Measurements from ENCODE around the gene PPP6R3. TPM values are rescaled to one million over a fixed set of nuclear protein-coding genes. Genes with fewer than 3 reads are reported as not detected.
"Not testable (repeated sequence)": the region's sequence is repeated elsewhere in the genome, so short reads cannot be mapped to it uniquely, and the experiment has no call there.

PPP6R3 gene
- total RNA-seq, 2 donors from 2014 or later: 188 to 189 TPM

DNA sequence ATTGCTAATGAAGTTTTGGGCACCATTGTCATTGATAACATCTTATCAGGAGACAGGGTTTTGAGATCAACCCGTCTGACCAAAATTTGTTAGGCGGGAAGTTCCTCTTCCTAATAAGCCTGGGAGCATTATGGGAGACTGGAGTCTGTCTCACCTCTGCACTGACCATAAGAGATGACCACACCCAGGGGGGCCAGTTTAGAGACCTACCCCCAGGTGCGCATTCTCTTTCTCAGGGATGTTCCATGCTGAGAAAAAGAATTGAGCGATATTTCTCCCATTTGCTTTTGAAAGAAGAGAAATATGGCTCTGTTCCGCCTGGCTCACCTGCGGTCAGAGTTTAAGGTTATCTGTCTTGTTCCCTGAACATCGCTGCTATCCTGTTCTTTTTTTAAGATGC lies 80.0 kb downstream of the PPP6R3 start:
- H3K27ac Mint-ChIP-seq: peak overlapping the region; percentile 45 to 70

DNA sequence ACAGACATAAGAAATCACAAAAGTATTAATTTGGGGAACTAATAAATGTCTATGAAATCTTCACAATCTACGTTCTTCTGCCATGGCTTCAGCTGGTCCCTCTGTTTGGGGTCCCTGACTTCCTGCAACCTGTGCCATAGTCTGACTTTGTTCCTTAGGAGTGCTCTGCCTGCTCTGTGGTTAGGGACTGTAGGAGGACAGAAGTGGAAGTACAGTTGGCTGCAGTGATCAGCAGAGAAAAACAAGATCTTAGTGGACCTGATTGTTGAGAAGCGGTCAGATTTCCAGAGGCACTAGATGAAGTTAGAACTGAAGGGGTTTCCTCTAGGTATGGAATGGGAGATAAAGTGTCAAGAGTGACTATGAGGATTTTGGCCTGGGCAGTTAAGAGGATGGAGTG lies 80.6 kb downstream of the PPP6R3 start:
- DNase-seq (ENCODE audit: low spot score) (no peak), ATAC-seq (no peak)
- no peaks in the 10 kb centered on the region for H3K27me3 Mint-ChIP-seq
- H3K4me3 Mint-ChIP-seq: no peak overlapping the region
- H3K36me3 Mint-ChIP-seq: peaks cover 31% of the 10 kb centered on the region
- H3K27ac Mint-ChIP-seq: peak overlapping the region; percentile 33 to 45
- no peaks in the 10 kb centered on the region for H3K9me3 Mint-ChIP-seq
- peaks cover 52 to 62% of the 10 kb centered on the region in 2 donors for H3K4me1 Mint-ChIP-seq (ENCODE audit: low read depth in 2 of 2)

More for the DNA sequence above, 80.0 kb downstream of the PPP6R3 start:
- DNase-seq (ENCODE audit: low spot score); H3K4me3 Mint-ChIP-seq; ATAC-seq; H3K27me3 Mint-ChIP-seq; H3K9me3 Mint-ChIP-seq: not testable (repeated sequence)
- Mint-ChIP-seq H3K4me1 (ENCODE audit: low read depth in 2 of 2) (peaks cover 53 to 63% of the 10 kb centered on the region in 2 donors), H3K36me3 (peaks cover 31% of the 10 kb centered on the region)

- no peaks in the 10 kb centered on the region for H3K9me3 Mint-ChIP-seq
- peak in 1 of 2 donors; percentile 32 for ATAC-seq
- no peaks in the 10 kb centered on the region for H3K27me3 Mint-ChIP-seq
- peak overlapping the region; percentile 33 to 45 for H3K27ac Mint-ChIP-seq
- no peak overlapping the region for H3K4me3 Mint-ChIP-seq
- no peak for DNase-seq (ENCODE audit: low spot score)
- peaks cover 31% of the 10 kb centered on the region for H3K36me3 Mint-ChIP-seq
- H3K4me1 Mint-ChIP-seq (ENCODE audit: low read depth in 2 of 2): peaks cover 52 to 62% of the 10 kb centered on the region in 2 donors
Observed at GRCh38 chr11:68541991-68542390, 81.4 kb downstream of the PPP6R3 start.

- DNase-seq (ENCODE audit: low spot score): no peak
- Mint-ChIP-seq H3K4me1 (ENCODE audit: low read depth in 2 of 2) (peaks cover 54 to 62% of the 10 kb centered on the region in 2 donors), H3K9me3 (no peaks in the 10 kb centered on the region), H3K27ac (no peak overlapping the region), H3K4me3 (no peak overlapping the region), H3K27me3 (no peaks in the 10 kb centered on the region), H3K36me3 (peaks cover 28% of the 10 kb centered on the region)
- no peak for ATAC-seq
Observed at GRCh38 chr11:68542617-68543016, 82.1 kb downstream of the PPP6R3 start.

DNA sequence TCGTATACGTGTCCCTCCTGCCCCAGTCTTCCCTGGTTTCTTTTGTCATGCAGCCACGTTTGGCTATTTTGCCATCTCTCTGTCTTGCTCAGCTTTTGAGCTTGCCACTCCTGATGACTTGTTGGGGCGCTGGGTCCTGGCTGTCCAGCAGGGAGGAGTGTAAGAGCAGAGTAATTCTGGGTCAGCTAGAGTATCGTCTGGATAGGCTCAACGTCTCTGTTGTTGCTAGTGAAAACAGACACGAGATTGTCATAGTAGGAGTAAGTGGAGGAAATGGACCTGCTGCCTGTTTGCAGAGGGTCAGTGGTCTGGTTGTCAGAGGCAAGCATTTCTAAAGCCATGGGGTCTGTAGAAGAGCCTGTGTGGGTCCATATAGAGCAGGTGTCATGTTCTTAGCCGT lies 83.0 kb downstream of the PPP6R3 start:
- Mint-ChIP-seq H3K9me3 (no peaks in the 10 kb centered on the region), H3K36me3 (peaks cover 32% of the 10 kb centered on the region), H3K4me1 (ENCODE audit: low read depth in 2 of 2) (peaks cover 56 to 68% of the 10 kb centered on the region in 2 donors), H3K4me3 (no peak overlapping the region), H3K27me3 (no peaks in the 10 kb centered on the region), H3K27ac (peak overlapping the region; percentile 53 to 60)
- DNase-seq (ENCODE audit: low spot score) (no peak), ATAC-seq (no peak)

- DNase-seq (ENCODE audit: low spot score): no peak
- no peak for ATAC-seq
- H3K9me3 Mint-ChIP-seq: no peaks in the 10 kb centered on the region
- H3K36me3 Mint-ChIP-seq: peaks cover 24% of the 10 kb centered on the region
- H3K27me3 Mint-ChIP-seq: no peaks in the 10 kb centered on the region
- H3K4me1 Mint-ChIP-seq (ENCODE audit: low read depth in 2 of 2): peaks cover 62 to 74% of the 10 kb centered on the region in 2 donors
- peak overlapping the region in 1 of 2 donors; percentile 53 for H3K27ac Mint-ChIP-seq
- no peak overlapping the region for H3K4me3 Mint-ChIP-seq
Observed at GRCh38 chr11:68545347-68545746, 84.8 kb downstream of the PPP6R3 start.

GRCh38 chr11:68545796-68546195 lies 85.2 kb downstream of the PPP6R3 start:
- Mint-ChIP-seq H3K27me3 (no peaks in the 10 kb centered on the region), H3K27ac (peak overlapping the region in 1 of 2 donors; percentile 95), H3K36me3 (peaks cover 28% of the 10 kb centered on the region), H3K4me3 (no peak overlapping the region), H3K9me3 (no peaks in the 10 kb centered on the region), H3K4me1 (ENCODE audit: low read depth in 2 of 2) (peaks cover 65 to 75% of the 10 kb centered on the region in 2 donors)
- DNase-seq (ENCODE audit: low spot score) (no peak), ATAC-seq (no peak)

GRCh38 chr11:68546555-68546954 lies 86.0 kb downstream of the PPP6R3 start:
- H3K27me3 Mint-ChIP-seq: no peaks in the 10 kb centered on the region
- ATAC-seq (peak in 1 of 2 donors; percentile 58), DNase-seq (ENCODE audit: low spot score) (no peak)
- H3K9me3 Mint-ChIP-seq: no peaks in the 10 kb centered on the region
- H3K36me3 Mint-ChIP-seq: peaks cover 25% of the 10 kb centered on the region
- peaks cover 63 to 71% of the 10 kb centered on the region in 2 donors for H3K4me1 Mint-ChIP-seq (ENCODE audit: low read depth in 2 of 2)
- H3K4me3 Mint-ChIP-seq: no peak overlapping the region
- H3K27ac Mint-ChIP-seq: peak overlapping the region; percentile 49 to 95

DNA sequence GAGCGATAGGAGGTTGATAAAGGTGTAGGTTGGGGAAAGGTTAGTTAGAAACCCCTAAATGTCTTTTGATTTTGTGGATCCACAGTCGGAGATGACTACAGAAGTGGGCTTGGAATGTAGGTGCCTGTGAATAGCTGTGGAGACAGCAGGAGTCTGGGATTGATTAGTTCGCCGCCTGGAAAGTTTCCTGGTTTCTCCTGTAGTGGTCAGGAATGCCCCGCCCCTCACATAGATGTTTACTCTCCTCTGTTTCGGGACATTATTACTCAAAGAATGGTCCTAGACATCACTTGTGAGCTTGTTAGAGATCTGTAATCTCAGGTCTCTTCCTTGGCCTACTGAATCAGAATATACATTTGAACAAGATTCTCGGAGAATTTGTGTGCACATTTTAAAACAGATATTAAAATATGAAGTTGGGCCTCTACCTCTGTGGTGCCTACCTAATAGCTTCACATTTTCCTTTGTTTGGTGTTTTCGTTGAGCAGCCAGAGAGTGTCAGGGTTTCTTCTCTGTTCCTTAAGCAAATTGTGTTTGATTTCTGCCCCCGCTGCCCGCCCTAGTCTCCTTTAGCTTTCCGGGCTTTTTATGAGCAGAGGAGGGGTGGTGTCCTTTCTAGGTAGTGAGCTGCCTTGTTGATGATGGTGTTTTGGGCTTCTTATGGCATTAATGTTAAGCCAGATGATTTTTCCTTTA lies 89.4 kb downstream of the PPP6R3 start:
- ATAC-seq: peak in 1 of 2 donors; percentile 29
- Mint-ChIP-seq H3K27ac (peak overlapping the region; percentile 86 to 95), H3K9me3 (no peaks in the 10 kb centered on the region), H3K4me1 (ENCODE audit: low read depth in 2 of 2) (peaks cover 65 to 68% of the 10 kb centered on the region in 2 donors), H3K27me3 (no peaks in the 10 kb centered on the region), H3K4me3 (peak overlapping the region; percentile 63), H3K36me3 (peaks cover 22% of the 10 kb centered on the region)
- no peak for DNase-seq (ENCODE audit: low spot score)

DNA sequence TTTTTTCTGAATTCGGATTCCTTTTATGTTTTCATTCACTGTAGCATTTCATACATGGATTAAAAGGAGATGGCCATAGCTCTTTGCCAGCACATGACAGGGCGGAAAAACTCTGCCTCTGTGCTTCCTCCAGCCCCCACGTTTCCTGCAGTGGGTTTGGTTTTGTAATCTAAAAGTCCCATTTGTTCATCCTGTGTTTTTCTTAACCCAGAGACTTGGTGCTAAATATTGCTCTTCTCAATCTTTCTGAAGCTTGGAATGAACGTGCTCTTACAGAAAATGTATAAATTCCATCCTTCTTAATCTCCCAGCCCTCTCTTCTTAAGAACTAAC lies 89.9 kb downstream of the PPP6R3 start:
- Mint-ChIP-seq H3K9me3 (no peaks in the 10 kb centered on the region), H3K4me1 (ENCODE audit: low read depth in 2 of 2) (peaks cover 65% of the 10 kb centered on the region in 2 donors), H3K27ac (peak overlapping the region; percentile 86 to 95), H3K4me3 (peak overlapping the region; percentile 63), H3K27me3 (no peaks in the 10 kb centered on the region), H3K36me3 (peaks cover 22% of the 10 kb centered on the region)
- no peak for DNase-seq (ENCODE audit: low spot score)
- ATAC-seq: peak in 1 of 2 donors; percentile 78

- Mint-ChIP-seq H3K36me3 (peaks cover 22% of the 10 kb centered on the region), H3K27ac (peak overlapping the region; percentile 86 to 95), H3K4me3 (no peak overlapping the region)
Observed at GRCh38 chr11:68551223-68551622, 90.7 kb downstream of the PPP6R3 start.

DNA sequence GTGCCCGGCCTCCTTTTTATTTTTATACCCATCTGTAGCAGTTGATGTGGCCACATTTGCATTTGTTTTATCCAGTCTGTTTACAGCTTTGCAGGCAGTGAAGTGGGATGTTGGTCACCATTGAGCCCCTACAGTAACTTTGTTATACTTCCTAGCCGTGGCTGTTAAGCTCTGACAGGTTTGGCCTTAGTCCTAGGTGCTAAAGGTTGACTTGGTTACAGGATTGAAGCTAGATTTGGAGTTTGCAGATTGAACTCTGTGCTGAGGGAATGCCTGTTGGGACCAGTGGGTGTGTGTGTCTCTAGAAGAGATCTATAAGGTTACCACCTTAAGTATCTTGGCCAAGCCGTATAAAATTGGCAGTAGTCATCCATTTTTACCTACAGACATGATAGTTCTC lies 91.2 kb downstream of the PPP6R3 start:
- Mint-ChIP-seq H3K4me1 (ENCODE audit: low read depth in 2 of 2) (peaks cover 56 to 59% of the 10 kb centered on the region in 2 donors), H3K27me3 (no peaks in the 10 kb centered on the region), H3K27ac (peak overlapping the region; percentile 28 to 95), H3K4me3 (no peak overlapping the region), H3K9me3 (no peaks in the 10 kb centered on the region), H3K36me3 (peaks cover 22% of the 10 kb centered on the region)
- ATAC-seq (no peak), DNase-seq (ENCODE audit: low spot score) (no peak)

More at GRCh38 chr11:68551223-68551622, 90.7 kb downstream of the PPP6R3 start:
- ATAC-seq (no peak), DNase-seq (ENCODE audit: low spot score) (no peak)
- no peaks in the 10 kb centered on the region for H3K9me3 Mint-ChIP-seq
- no peaks in the 10 kb centered on the region for H3K27me3 Mint-ChIP-seq
- peaks cover 61 to 63% of the 10 kb centered on the region in 2 donors for H3K4me1 Mint-ChIP-seq (ENCODE audit: low read depth in 2 of 2)

DNA sequence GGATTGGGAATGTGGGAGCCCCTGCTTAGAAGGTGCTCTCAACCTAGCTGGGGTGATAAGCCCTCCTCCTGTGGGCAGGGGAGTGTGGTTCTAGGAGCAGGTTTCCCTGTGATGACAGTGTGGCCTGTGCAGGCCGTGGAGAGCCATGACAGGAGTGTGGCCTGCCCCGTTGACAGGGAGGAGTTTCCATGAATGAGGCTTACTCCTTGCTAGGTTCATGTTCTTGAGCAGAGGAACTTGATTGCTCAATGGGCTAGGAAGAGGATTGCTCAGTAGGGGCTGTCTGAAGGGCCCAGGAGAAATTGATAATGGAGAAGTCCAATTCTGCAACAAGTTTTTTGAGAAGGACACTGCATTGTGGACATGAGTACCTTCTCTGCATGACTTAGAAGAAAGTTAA lies 92.0 kb downstream of the PPP6R3 start:
- peaks cover 53 to 54% of the 10 kb centered on the region in 2 donors for H3K4me1 Mint-ChIP-seq (ENCODE audit: low read depth in 2 of 2)
- H3K9me3 Mint-ChIP-seq: no peaks in the 10 kb centered on the region
- DNase-seq (ENCODE audit: low spot score): no peak
- peaks cover 22% of the 10 kb centered on the region for H3K36me3 Mint-ChIP-seq
- no peak overlapping the region for H3K4me3 Mint-ChIP-seq
- ATAC-seq: peak in 1 of 2 donors; percentile 40
- peak overlapping the region; percentile 28 to 95 for H3K27ac Mint-ChIP-seq
- no peaks in the 10 kb centered on the region for H3K27me3 Mint-ChIP-seq

DNA sequence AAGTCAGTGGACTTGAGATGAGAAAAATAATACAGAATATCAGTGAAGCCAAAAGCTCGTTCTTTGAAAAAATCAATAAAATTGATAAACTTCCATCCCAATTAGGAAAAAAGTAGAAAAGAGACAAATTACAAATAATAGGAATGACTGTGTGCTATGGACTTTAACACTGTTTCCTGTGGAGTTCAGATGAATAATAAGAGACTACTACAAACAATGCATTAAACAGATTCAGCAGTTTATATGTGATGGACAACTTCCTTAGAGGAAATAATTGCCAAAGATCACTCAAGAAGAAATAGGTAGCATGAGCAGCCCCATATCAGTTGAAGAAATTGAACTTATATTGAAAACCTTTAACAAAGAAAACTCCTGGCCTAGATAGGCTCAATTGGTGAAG lies 99.7 kb downstream of the PPP6R3 start:
- peaks cover 23% of the 10 kb centered on the region for H3K36me3 Mint-ChIP-seq
- H3K4me3 Mint-ChIP-seq: no peak overlapping the region
- ATAC-seq (no peak), DNase-seq (ENCODE audit: low spot score) (no peak)
- H3K9me3 Mint-ChIP-seq: no peaks in the 10 kb centered on the region
- no peaks in the 10 kb centered on the region for H3K27me3 Mint-ChIP-seq
- H3K4me1 Mint-ChIP-seq (ENCODE audit: low read depth in 2 of 2): peaks cover 10 to 22% of the 10 kb centered on the region in 2 donors
- H3K27ac Mint-ChIP-seq: no peak overlapping the region
